ENCODE data around the gene SMIM10L1.

- TF ChIP-seq REST (IDR thresholded peaks at IDR 0.05; ENCODE audit: insufficient read depth in 1 of 2, low read depth in 2 of 2, low read length in 2 of 2) (no peak), POLR2AphosphoS5 (IDR thresholded peaks at IDR 0.05; ENCODE audit: low read depth, low read length) (no peak), SIN3A (IDR thresholded peaks at IDR 0.05; ENCODE audit: borderline replicate concordance, insufficient read depth, low read length) (no peak)
These were observed 18.3 kb upstream of the SMIM10L1 start for GRCh38 chr12:11152725-11153124.

Data from PFSK-1 (cell line).